SJSA1 (cell line): ENCODE results near the gene C3orf20. TPM values are rescaled to one million over a fixed set of nuclear protein-coding genes. Genes with fewer than 3 reads are reported as not detected.

Experiments
- DNase-seq, 2 experiments: peaks; one replicate each; pipeline ENCODE4 v3.0.0-alpha.2; 2015 to 2020; ENCODE audit warnings: low spot score in 2 of 2, low read depth in 1 of 2
- H3K27ac ChIP-seq: fragments of 250-450 bp; sonication (Bioruptor Pico); 2 replicates; pipeline ENCODE4 v1.5.1; 2020; ENCODE audit warnings: mild to moderate bottlenecking, moderate library complexity
- H3K27me3 ChIP-seq: fragments of 250-450 bp; sonication (Bioruptor Pico); replicated peaks from 2 replicates; pipeline ENCODE4 v1.5.1; 2020; ENCODE audit warnings: mild to moderate bottlenecking, moderate library complexity
- H3K36me3 ChIP-seq: fragments of 250-450 bp; sonication (Bioruptor Pico); 2 replicates; pipeline ENCODE4 v1.5.1; 2020; ENCODE audit warnings: mild to moderate bottlenecking
- H3K4me1 ChIP-seq: fragments of 250-450 bp; sonication (Bioruptor Pico); replicated peaks from 2 replicates; pipeline ENCODE4 v1.6.1; 2021; ENCODE audit warnings: mild to moderate bottlenecking
- H3K4me3 ChIP-seq: fragments of 250-450 bp; sonication (Bioruptor Pico); 2 replicates; pipeline ENCODE4 v1.5.1; 2020; ENCODE audit warnings: mild to moderate bottlenecking
- H3K9me3 ChIP-seq: fragments of 250-450 bp; sonication (Bioruptor Pico); replicated peaks from 2 replicates; pipeline ENCODE4 v1.5.1; 2020; ENCODE audit warnings: mild to moderate bottlenecking
- total RNA-seq: library from RNA; depleted of rRNA; stranded (reverse); fragments of >200 nt; shearing (Covaris generic); gene quantifications from 2 replicates; pipeline ENCODE4 v1.2.3, GENCODE V29; 2014

The C3orf20 gene
- total RNA-seq, 1 experiment from 2014 or later = not detected

GRCh38 chr3:14798231-14798630 is 123.3 kb downstream of the C3orf20 start:
- no peak overlapping the region for H3K27ac ChIP-seq
- H3K27me3 ChIP-seq = 0 out of 2 replicates have a peak, but pooled peaks cover 4% of the 10 kb centered on the region
- no peaks in the 10 kb centered on the region for H3K9me3 ChIP-seq
- no peaks in the 10 kb centered on the region for H3K36me3 ChIP-seq
- H3K4me1 ChIP-seq = no peaks in the 10 kb centered on the region
- no peak for DNase-seq
- no peak overlapping the region for H3K4me3 ChIP-seq

DNA sequence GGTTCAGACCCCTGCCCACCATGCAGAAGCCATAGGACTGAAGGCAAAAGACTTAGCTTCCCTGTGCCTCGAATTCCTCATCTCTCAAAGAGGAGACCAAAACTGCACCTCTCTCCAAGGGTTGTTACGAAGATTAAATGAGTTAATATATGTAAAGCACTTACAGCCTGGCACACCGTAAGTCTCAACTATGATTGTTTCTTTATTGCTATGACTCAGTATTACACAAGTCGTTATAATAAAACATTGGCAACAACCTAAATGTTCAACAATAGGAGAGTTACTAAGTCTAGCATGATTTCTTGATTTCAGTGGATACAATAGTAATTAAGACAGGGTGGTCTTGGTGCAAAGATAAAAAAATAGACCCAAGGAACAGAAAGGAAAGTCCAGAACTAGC is 124.2 kb downstream of the C3orf20 start:
- no peak for DNase-seq
- Histone ChIP-seq H3K9me3 (no peaks in the 10 kb centered on the region), H3K4me1 (no peaks in the 10 kb centered on the region), H3K27me3 (0 out of 2 replicates have a peak, but pooled peaks cover 4% of the 10 kb centered on the region), H3K36me3 (no peaks in the 10 kb centered on the region), H3K27ac (no peak overlapping the region), H3K4me3 (no peak overlapping the region)

- H3K27ac ChIP-seq = no peak overlapping the region
- H3K9me3 ChIP-seq = no peaks in the 10 kb centered on the region
- DNase-seq = no peak
- no peak overlapping the region for H3K4me3 ChIP-seq
- H3K36me3 ChIP-seq = no peaks in the 10 kb centered on the region
- no peaks in the 10 kb centered on the region for H3K4me1 ChIP-seq
- 0 out of 2 replicates have a peak, but pooled peaks cover 5% of the 10 kb centered on the region for H3K27me3 ChIP-seq
These were observed 126.1 kb downstream of the C3orf20 start for GRCh38 chr3:14801031-14801430.

- H3K27me3 ChIP-seq = 0 out of 2 replicates have a peak, but pooled peaks cover 6% of the 10 kb centered on the region
- no peak overlapping the region for H3K4me3 ChIP-seq
- H3K27ac ChIP-seq = no peak overlapping the region
- no peaks in the 10 kb centered on the region for H3K36me3 ChIP-seq
- no peaks in the 10 kb centered on the region for H3K4me1 ChIP-seq
- no peaks in the 10 kb centered on the region for H3K9me3 ChIP-seq
- DNase-seq = no peak
These were observed 126.9 kb downstream of the C3orf20 start for GRCh38 chr3:14801668-14802380.

DNA sequence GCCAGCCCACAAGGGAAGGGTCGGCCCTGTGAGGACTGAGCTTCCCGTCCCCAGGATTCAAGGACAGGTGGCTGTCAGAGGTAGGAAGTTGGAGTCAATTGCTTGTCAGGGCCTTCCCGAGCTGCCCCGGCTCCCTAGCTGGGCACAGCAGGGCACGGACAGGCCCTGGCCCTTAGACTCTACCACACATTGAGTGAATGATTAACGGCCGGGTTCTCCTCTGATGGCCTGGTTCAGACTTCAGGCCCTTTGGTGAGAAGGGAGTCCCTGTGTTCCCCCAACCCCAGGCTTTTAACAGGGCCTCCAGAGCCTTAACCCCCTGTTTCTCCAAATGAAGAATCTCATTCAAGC is 127.4 kb downstream of the C3orf20 start:
- no peak overlapping the region for H3K4me3 ChIP-seq
- H3K4me1 ChIP-seq = no peaks in the 10 kb centered on the region
- DNase-seq = no peak
- no peaks in the 10 kb centered on the region for H3K9me3 ChIP-seq
- 0 out of 2 replicates have a peak, but pooled peaks cover 6% of the 10 kb centered on the region for H3K27me3 ChIP-seq
- no peaks in the 10 kb centered on the region for H3K36me3 ChIP-seq
- H3K27ac ChIP-seq = no peak overlapping the region

GRCh38 chr3:14803101-14803980 is 128.4 kb downstream of the C3orf20 start:
- no peak for DNase-seq
- no peaks in the 10 kb centered on the region for H3K36me3 ChIP-seq

GRCh38 chr3:14803981-14804834 is 129.3 kb downstream of the C3orf20 start:
- H3K4me3 ChIP-seq = no peak overlapping the region
- no peaks in the 10 kb centered on the region for H3K4me1 ChIP-seq
- H3K9me3 ChIP-seq = no peaks in the 10 kb centered on the region
- no peak overlapping the region for H3K27ac ChIP-seq
- no peaks in the 10 kb centered on the region for H3K36me3 ChIP-seq
- H3K27me3 ChIP-seq = 0 out of 2 replicates have a peak, but pooled peaks cover 10% of the 10 kb centered on the region
- DNase-seq = no peak

More at GRCh38 chr3:14803101-14803980, 128.4 kb downstream of the C3orf20 start:
- Histone ChIP-seq H3K27me3 (0 out of 2 replicates have a peak, but pooled peaks cover 6% of the 10 kb centered on the region), H3K4me3 (no peak overlapping the region), H3K4me1 (no peaks in the 10 kb centered on the region), H3K27ac (no peak overlapping the region), H3K9me3 (no peaks in the 10 kb centered on the region)

GRCh38 chr3:14804835-14805780 is 130.2 kb downstream of the C3orf20 start:
- no peak for DNase-seq
- Histone ChIP-seq H3K4me1 (no peaks in the 10 kb centered on the region), H3K36me3 (no peaks in the 10 kb centered on the region), H3K27ac (no peak overlapping the region), H3K27me3 (peaks cover 19% of the 10 kb centered on the region), H3K9me3 (no peaks in the 10 kb centered on the region), H3K4me3 (no peak overlapping the region)

DNA sequence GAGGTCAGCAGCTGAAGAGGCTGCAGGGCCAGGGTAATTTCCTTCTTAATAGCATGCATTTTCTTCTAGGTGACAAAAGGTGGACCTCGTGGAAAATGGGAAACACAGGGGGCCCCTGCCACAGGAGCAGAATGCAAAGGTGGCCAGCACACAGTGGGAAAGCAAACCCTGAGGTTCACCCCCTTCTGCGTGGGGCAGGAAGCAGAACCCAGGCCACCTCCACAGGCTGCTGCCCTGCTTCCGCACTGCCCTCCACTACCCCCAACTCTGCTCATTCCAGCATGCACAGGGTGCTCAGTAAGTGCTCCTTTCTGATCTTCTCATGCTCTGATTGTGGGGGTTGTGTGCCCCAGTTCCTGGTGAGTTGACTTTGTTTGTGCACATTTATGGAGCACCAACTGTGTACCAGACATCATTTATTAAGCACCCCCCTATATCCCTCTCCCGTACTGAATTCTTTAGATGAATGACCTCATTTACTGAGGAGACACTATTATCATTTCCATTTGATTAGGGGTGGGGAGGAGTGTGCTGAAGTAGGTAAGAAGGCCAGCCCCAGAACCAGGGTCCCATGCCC is 131.1 kb downstream of the C3orf20 start:
- DNase-seq = no peak
- H3K4me3 ChIP-seq = no peak overlapping the region
- H3K36me3 ChIP-seq = no peaks in the 10 kb centered on the region
- no peaks in the 10 kb centered on the region for H3K9me3 ChIP-seq
- no peak overlapping the region for H3K27ac ChIP-seq
- H3K4me1 ChIP-seq = no peaks in the 10 kb centered on the region
- H3K27me3 ChIP-seq = peaks cover 25% of the 10 kb centered on the region

GRCh38 chr3:14806641-14807263 is 131.8 kb downstream of the C3orf20 start:
- Histone ChIP-seq H3K4me3 (no peak overlapping the region), H3K27ac (no peak overlapping the region), H3K27me3 (peaks cover 32% of the 10 kb centered on the region), H3K4me1 (no peaks in the 10 kb centered on the region), H3K9me3 (no peaks in the 10 kb centered on the region), H3K36me3 (no peaks in the 10 kb centered on the region)
- DNase-seq = no peak

DNA sequence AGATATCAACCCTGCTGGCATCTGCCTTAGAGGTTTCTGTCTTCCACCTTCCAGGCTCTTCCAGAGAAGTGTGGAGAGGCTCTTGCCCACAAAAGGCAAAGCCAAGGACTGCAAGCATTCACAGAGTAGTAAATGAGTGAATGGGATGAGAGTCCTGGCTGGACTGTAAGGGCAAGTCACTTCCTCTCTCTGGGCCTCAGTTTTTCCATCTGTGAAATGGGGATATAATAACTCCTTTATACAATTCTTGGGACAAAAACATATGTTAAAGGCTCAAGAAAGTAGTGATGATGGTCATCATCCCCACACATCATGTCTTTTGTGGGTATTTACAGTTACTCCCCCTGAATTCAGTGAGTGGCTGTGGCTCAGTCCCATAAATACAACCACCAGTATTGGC is 133.1 kb downstream of the C3orf20 start:
- H3K27me3 ChIP-seq = peaks cover 41% of the 10 kb centered on the region
- H3K36me3 ChIP-seq = no peaks in the 10 kb centered on the region
- no peak overlapping the region for H3K4me3 ChIP-seq
- DNase-seq = no peak
- H3K27ac ChIP-seq = no peak overlapping the region
- H3K4me1 ChIP-seq = no peaks in the 10 kb centered on the region
- H3K9me3 ChIP-seq = no peaks in the 10 kb centered on the region
